Fibroblast of upper back skin (primary cell): ENCODE measurements around the gene PBX4.
A peak's percentile ranks its signal among the peaks of the same experiment; 100 is the strongest.

Experiments used
- DNase-seq: peaks from one replicate; pipeline ENCODE4 v3.0.0-alpha.2; 2013

PBX4 gene

GRCh38 chr19:19587771-19588170 is 30.7 kb downstream of the PBX4 start:
- no peak for DNase-seq

GRCh38 chr19:19584356-19584755 is 34.1 kb downstream of the PBX4 start:
- DNase-seq = no peak

- no peak for DNase-seq
Observed at GRCh38 chr19:19582471-19582870, 36.0 kb downstream of the PBX4 start.

DNA sequence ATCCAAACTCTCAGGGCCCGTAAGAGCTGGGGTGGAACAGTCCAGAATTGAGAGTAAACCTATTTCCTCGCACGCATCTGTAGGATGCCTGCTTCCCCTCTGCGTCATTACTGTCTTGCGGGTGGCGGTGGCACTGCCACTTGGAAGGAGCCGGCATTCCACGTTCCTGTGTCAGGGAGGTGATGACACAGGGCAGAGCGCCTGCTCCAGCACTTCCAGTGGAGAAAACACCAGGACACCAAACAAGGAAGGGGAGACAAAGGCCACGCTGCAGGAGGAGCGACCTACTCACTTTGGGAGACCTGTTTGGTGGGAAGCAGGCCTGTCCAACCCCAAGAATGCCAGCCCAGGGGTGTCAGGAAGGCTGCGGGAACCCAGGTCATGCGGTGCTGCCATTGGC is 37.1 kb downstream of the PBX4 start:
- DNase-seq = no peak

- DNase-seq = no peak
Observed at GRCh38 chr19:19580418-19580817, 38.1 kb downstream of the PBX4 start.

GRCh38 chr19:19579533-19580361 is 38.7 kb downstream of the PBX4 start:
- no peak for DNase-seq

DNA sequence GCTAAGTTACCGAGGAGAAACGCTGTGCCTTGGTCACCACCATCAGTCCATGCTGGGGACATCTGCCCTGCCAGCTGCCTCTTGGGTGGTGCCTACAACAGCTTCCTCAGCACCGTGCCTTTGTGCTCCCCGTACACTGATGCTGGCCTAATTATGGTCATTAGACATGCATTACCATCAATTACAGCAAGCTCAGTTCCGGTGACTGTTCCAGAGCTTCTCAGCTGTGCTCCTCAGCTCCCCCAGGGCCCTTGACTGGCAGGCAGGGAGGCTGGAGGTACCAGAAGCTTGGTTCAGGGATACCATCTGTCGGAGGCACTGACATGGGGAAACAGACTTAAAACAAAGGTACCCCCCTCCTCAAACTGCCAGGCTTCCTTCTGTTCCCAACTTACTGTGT is 40.2 kb downstream of the PBX4 start:
- DNase-seq = no peak

DNA sequence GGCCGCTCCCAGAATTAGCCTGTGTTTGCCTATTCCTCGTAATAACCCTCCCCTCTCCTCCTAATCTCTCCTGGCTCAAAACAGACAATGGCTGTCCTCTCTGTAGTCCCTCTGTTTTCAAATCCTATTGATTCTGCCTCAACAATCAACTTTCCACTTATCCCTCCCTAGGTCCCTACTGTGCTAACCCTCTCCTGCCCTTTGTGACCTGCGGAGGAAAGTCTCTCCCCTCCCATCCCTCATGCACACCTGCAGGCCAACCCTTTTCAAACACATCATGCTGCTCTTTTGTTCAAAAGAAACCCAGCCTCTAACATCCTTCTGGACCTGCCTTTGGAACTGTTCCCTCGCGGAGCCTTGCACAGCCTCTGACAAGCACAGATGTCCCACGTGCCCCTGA is 43.1 kb downstream of the PBX4 start:
- no peak for DNase-seq

GRCh38 chr19:19571071-19571786 is 47.3 kb downstream of the PBX4 start:
- DNase-seq = no peak

GRCh38 chr19:19570571-19570970 is 47.9 kb downstream of the PBX4 start:
- no peak for DNase-seq

DNA sequence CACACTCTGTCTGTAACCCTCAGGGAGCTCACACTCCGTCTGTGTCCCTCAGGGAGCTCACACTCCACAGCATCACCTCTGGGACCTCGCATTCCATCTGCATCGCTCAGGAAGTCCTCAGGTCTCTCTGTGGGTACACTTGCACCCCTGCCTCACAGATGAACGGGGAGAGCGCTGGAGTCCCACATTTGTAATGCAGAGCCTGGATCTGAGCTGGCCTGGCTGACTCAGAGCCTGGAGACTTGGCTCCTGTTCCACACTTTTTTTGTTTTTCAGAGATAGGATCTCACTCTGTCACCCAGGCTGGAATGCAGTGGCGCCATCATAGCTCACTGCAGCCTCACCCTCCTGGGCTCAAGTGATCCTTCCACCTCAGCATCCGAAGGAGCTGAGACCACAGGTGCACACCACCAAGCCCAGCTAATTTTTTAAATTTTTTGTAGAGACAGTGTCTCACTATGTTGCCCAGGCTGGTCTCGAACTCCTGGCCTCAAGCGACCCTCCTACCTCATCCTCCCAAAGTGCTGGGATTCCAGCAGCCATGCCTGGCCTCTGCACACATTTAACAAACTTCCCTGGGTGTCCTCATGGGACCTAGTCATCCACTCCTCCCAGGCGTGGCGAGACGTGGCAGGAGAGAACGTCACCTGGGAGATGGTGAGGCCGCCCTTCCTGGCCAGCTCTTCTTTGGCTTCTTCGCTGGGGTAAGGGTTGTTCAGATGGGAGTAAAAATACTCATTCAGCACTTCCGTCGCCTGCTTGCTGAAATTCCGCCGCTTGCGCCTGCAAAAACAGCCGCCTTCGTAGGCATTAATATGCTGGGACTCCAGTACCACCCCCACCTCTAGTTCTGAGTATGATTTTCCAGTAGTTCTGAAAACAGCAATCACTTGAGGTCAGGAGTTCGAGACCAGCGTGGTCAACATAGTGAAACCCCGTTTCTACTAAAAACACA is 49.4 kb downstream of the PBX4 start:
- no peak for DNase-seq

- DNase-seq = no peak
Observed at GRCh38 chr19:19567391-19567790, 51.1 kb downstream of the PBX4 start.

DNA sequence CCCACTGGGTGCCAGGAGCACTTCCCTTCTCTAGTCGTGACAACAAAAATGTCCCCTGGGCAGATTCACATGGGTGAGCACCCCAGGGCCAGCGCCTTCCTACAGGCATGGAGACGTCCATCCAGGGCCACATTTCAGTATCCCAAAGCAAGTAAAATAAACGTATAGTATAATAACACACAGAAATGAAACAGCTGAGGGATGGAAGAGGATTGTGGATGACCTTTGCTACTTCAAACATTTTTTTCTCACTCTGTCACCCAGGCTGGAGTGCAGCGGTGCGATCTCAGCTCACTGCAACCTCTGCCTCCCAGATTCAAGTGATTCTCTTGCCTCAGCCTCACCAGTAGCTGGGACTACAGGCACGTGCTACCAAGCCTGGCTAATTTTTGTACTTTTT is 52.2 kb downstream of the PBX4 start:
- DNase-seq = no peak

- DNase-seq = no peak
Observed at GRCh38 chr19:19563348-19563848, 55.1 kb downstream of the PBX4 start.

- DNase-seq = no peak
Observed at GRCh38 chr19:19562665-19563347, 55.7 kb downstream of the PBX4 start.

DNA sequence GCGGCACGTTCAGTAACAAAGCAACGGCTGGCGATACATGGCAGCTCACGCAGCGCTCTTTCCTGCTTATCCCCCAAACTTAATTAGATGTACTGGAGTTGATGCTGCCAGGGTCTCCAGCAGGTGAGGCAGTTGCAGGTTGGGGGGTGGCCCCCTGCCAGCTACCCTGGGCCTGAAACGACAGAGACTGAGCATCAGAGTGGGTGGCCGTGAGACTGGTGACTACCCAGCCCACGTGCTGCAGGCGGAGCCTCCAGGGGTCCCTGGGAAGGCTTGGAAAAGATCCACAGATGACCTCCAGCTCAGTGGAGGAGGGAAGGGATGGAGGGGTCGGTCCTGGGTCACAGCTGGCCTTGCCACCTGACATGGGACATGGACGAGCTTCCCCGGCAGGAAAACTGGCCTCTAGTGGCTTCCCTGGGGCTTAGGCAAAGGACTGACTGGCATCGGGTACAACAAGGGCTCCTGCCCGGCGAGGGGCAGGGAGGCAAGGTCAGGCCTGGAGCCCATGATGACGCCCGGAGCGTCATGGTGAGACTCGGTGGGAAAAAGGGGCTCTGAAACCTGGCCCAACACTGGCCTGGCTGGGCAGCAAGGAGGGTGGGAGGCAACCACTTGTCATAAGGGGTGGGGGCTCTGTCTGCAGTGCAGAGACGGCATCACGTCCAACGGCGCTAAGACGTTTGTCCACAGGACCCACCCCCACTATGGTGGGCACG is 56.4 kb downstream of the PBX4 start:
- DNase-seq = no peak

- no peak for DNase-seq
Observed at GRCh38 chr19:19559931-19560330, 58.6 kb downstream of the PBX4 start.

GRCh38 chr19:19558636-19559035 is 59.9 kb downstream of the PBX4 start:
- no peak for DNase-seq

DNA sequence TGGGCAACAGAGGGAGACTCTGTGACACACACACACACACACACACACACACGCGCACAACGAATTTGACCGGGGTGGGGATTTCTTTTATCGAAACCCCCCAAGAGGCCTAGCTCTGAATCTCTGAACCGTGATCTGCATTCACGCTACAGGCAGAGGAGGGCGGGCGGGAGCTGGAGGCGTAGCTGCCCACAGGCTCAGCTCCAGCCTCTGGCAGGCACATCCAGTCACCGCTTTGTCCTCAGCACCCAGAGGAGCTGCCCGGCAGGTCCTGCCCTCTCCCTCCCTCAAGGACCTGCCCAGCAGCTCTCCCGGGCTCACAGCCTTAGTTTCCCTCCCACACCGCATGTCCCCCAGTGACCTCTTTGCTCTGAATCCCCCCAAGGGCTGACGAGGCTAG is 60.4 kb downstream of the PBX4 start:
- DNase-seq = no peak

GRCh38 chr19:19554074-19555023 is 64.1 kb downstream of the PBX4 start:
- peak; percentile 48 for DNase-seq

DNA sequence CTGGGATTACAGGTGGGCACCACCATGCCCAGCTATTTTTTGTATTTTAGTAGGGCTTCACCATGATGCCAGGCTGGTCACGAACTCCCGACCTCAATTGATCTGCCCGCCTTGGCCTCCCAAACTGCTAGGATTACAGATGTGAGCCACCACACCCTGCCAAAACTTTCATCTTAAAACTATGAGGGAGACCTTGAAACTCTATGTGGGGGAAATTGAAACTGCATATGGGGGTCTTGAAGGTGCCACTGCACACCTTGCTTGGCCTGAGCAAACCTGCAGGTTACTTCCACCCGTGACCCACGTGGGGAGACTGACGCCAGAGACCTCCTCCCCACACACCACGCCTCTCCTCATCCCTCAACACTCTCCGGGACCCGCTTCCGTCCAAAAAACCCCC is 64.8 kb downstream of the PBX4 start:
- no peak for DNase-seq
